Lower leg skin (tissue), 3 donors: ENCODE measurements around the gene AP2A1.

ENCODE experiments used
- POLR2A ChIP-seq, 2 donors: fragments of 450-650 bp; IDR thresholded peaks; one replicate each; pipeline ENCODE4 v1.6.1; 2016 to 2017; ENCODE audit warnings: antibody characterized with exemption in 2 of 2, mild to moderate bottlenecking in 1 of 2, moderate library complexity in 1 of 2
- TF ChIP-seq, protein P1 (sequence below), 3 donors: fragments of 450-650 bp; IDR thresholded peaks; one replicate each; pipeline ENCODE4 v1.5.1; 2016; ENCODE audit warnings: antibody characterized with exemption in 3 of 3, mild to moderate bottlenecking in 3 of 3, moderate library complexity in 2 of 3

DNA sequence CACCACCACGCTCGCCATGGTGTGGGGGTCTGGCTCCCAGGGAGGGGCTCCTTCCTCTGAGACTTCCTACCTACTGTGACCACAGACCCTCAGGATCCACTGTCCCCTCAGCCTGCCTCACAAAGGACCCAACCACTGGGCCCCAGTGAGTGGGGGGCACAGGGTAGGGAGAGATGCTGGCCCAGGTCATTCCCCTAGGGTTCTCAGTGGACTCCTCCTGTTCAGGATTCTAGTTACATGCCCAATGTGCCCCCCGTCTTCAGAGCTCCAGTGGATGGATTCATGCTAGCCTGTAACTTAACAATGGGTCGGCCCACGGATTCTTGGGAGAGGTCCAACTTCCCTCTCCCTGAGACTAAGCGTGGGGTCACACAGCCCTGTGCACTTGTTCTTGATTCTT lies 3.6 kb upstream of the AP2A1 start, which contains the start of gene TSKS:
- TF ChIP-seq, protein P1, sequence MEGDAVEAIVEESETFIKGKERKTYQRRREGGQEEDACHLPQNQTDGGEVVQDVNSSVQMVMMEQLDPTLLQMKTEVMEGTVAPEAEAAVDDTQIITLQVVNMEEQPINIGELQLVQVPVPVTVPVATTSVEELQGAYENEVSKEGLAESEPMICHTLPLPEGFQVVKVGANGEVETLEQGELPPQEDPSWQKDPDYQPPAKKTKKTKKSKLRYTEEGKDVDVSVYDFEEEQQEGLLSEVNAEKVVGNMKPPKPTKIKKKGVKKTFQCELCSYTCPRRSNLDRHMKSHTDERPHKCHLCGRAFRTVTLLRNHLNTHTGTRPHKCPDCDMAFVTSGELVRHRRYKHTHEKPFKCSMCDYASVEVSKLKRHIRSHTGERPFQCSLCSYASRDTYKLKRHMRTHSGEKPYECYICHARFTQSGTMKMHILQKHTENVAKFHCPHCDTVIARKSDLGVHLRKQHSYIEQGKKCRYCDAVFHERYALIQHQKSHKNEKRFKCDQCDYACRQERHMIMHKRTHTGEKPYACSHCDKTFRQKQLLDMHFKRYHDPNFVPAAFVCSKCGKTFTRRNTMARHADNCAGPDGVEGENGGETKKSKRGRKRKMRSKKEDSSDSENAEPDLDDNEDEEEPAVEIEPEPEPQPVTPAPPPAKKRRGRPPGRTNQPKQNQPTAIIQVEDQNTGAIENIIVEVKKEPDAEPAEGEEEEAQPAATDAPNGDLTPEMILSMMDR (IDR thresholded peaks at IDR 0.05), result no peak
- no peak for TF ChIP-seq POLR2A (IDR thresholded peaks at IDR 0.05)
